OCI-LY1 (cell line): ENCODE measurements around the gene FMO3.

Experiments
- EZH2 ChIP-seq: fragments of 200-600 bp; sonication (generic), shearing (Covaris generic); IDR thresholded peaks from 2 replicates; pipeline ENCODE4 v1.8.0; 2017; ENCODE audit warnings: borderline replicate concordance, mixed run types, mild to moderate bottlenecking, antibody characterized with exemption, low read length, moderate library complexity, mixed read lengths
- TF ChIP-seq, protein P1 (sequence below): fragments of 200-600 bp; sonication (generic), shearing (Covaris generic); IDR thresholded peaks from 2 replicates; pipeline ENCODE4 v1.5.1; 2017; ENCODE audit warnings: mild to moderate bottlenecking, antibody characterized with exemption, low read length, moderate library complexity, mixed read lengths

- TF ChIP-seq, protein P1, sequence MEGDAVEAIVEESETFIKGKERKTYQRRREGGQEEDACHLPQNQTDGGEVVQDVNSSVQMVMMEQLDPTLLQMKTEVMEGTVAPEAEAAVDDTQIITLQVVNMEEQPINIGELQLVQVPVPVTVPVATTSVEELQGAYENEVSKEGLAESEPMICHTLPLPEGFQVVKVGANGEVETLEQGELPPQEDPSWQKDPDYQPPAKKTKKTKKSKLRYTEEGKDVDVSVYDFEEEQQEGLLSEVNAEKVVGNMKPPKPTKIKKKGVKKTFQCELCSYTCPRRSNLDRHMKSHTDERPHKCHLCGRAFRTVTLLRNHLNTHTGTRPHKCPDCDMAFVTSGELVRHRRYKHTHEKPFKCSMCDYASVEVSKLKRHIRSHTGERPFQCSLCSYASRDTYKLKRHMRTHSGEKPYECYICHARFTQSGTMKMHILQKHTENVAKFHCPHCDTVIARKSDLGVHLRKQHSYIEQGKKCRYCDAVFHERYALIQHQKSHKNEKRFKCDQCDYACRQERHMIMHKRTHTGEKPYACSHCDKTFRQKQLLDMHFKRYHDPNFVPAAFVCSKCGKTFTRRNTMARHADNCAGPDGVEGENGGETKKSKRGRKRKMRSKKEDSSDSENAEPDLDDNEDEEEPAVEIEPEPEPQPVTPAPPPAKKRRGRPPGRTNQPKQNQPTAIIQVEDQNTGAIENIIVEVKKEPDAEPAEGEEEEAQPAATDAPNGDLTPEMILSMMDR = no peak
- TF ChIP-seq EZH2 = no peak
These were observed 7.5 kb upstream of the FMO3 start for GRCh38 chr1:171083222-171083621.
